Measurements from ENCODE around the gene SLC25A34.

The SLC25A34 gene

DNA sequence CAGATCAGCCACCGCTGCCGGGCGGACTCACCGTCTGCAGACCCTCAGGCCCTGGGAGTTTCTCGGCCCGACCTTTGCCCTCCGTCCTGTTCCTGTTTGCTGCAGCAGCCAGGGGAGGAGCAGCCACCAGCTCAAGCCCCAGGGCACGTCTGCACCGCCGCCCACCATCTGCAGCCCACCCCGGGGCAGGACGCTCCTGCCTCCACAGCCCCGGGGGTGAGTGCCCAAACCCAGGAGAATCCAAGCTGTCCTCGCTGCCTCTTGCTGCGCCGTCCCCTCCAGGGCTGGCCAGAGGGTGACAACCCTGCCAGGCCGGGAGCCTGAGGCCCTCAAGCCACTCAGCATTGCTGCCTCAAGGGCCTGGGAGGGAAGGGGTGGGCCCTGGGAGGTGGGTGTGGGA lies 1.2 kb upstream of the SLC25A34 start:
- no peak for DNase-seq

DNA sequence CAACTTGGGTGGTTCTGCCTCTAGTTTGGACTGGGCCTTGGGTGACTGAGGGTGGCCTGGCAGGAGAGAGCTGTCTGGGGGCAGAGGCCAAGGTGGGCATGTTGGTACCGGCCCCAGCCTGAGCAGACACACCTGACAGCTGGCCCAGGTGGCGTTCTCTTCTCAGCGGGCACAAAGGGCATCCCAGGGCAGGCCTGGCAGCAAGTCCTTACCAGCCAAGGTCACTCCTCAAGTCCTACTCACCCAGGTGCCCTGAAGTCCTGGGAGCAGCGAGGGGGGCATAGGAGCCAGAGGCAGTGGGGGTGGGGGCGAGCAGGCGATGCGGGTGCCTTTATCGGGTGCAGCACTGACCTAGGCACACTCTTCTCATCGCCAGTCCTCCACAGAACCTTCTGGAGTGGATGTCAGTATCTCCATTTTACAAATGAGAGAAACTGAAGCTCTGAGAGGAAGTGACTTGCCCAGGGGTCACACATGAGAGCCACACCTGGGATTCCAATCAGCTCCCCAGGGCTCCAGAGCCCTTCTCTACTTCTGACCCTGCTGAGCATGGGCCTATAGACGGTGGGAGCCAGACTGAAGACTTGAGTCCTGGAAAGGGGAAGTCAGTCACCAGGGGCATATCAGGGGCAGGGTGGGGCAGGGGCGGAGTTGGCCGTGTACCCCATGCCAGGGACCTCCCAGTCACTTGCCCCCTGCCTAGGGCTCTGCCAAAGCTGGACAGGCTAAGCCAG lies 587 bp upstream of the SLC25A34 start:
- DNase-seq = no peak

DNA sequence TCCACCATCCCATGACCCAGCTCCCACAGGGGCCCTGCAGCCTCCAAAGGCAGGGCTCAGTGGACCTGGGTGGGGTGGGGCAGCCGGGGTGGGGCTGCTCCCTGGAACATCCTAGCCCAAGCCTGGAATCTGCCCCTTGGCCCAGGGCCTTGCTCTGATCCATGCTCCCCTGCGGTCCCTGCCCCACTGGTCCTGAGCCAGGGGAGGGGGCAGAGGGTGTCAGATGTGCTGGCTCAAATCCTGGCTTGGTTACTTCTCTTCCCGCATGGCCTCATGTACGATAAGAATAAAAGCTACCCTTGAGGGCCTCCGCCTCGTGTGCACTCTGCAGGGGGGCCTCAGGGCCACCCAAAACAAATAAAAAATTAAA lies 819 bp downstream of the SLC25A34 start:
- no peak for DNase-seq

DNA sequence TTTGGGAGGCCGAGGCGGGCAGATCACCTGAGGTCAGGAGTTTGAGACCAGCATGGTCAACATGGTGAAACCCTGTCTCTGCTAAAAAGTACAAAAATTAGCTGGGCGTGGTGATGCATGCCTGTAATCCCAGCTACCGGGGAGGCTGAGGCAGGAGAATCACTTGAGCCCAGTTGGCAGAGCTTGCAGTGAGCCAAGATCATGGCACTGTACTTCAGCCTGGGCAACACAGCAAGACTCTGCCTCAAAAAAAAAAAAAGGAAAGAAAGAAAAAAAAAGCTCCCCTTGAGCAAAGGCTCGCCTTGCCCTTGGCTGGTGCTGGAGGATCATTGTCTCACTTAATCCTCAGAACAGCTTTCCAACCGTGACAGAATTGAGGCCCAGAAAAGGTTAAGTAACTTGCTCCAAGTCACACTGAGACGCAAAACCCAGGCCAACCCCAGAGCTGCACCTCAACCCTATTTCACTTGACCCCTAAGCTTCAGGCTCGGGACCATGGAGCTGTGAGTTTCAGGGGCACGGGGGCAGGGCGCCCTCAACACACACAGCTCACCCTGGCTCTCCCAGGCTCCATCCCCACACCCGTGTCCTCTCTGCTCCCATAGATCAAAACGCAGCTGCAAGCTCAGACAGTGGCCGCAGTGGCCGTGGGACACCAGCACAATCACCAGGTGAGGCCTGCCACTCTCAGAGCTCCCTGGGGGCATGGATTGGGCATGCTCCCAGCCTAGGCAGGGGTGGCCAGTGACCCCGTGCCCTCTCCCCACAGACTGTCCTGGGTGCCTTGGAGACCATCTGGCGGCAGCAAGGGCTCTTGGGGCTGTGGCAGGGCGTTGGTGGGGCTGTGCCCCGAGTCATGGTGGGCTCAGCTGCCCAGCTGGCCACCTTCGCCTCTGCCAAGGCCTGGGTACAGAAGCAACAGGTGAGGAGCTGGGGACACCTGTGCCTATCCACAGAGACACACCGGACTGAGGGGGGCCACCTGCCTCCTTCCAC lies 1.6 kb downstream of the SLC25A34 start:
- DNase-seq = no peak

- DNase-seq = no peak
Measured at GRCh38 chr1:15738416-15739113, 2.5 kb downstream of the SLC25A34 start.

DNA sequence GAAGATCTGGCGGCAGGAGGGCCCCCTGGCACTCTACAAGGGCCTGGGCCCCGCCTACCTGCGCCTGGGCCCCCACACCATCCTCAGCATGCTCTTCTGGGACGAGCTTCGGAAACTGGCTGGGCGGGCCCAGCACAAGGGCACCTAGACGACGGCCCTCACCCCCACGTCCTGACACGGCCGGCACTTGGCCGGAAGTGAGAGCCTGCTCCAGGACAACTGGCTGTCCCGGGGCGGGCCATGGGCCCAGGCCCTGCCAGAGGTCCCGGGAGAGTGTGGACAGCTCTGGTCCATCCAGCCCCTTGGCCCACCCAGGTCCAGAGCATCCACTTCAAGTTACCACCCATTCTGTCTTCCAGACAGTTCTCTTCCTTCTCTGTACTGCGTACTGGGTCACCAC lies 3.2 kb downstream of the SLC25A34 start:
- no peak for DNase-seq

DNA sequence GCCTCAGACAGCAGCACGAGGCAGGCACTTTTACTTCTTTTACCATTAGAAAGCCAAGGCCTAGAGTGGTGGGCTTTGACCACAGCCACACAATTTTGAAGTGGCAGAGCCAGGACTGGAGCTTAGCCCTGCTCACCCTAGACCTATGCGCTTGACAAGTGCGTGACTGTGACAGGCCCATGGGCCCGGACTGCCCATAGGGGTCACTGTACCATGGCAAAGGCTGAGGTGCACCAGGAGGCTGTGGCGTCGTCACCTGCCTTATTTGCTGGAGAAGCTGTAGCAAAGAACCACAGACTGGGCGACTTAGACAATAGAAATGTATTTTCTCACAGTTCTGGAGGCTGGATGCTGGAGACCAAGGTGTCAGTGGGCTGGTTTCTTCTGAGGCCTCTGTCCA lies 3.7 kb downstream of the SLC25A34 start:
- DNase-seq = no peak

DNA sequence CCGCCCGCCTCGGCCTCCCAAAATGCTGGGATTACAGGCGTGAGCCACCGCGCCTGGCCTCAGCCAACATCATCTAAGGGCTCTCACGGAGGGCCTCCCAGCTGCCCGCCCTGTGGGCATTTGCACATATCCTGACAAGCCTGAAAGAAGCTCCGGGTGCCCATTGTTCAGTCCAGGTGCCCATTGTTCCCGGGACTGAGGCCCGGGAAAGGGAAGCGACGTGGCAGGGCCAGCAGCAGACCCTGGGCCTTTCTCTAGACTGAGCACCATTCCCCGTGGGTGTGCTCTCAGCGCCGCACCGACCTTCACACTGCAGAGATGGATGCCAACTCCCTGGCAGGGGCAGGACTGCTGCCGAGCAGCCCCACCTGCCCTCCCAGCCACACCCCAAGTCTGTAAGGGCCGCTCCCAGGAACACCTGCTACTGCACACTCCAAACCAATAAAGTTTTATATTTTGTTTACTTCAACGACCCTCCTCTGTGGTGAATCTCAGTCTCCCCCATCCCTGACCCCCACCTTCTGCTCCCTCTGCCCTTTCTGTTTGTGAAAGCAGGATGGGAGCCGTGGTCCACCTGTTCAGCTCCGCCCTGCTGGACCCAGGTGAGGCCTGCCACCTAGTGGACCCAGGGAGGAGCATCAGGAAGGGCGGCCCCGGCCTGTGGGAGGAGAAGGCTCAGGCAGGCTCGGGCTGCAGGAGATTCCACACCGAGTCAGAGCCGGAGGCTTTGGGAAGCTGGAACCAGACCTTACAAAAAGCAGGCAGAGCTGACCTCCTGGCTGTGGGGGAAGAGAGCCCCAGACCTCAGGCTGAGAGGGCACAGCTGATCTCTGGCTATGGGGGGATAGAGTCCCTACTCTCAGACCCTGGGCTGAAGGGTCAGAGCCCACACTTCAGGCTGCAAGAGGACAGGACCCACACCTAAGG lies 5.1 kb downstream of the SLC25A34 start:
- DNase-seq = peak; percentile 54 to 62

DNA sequence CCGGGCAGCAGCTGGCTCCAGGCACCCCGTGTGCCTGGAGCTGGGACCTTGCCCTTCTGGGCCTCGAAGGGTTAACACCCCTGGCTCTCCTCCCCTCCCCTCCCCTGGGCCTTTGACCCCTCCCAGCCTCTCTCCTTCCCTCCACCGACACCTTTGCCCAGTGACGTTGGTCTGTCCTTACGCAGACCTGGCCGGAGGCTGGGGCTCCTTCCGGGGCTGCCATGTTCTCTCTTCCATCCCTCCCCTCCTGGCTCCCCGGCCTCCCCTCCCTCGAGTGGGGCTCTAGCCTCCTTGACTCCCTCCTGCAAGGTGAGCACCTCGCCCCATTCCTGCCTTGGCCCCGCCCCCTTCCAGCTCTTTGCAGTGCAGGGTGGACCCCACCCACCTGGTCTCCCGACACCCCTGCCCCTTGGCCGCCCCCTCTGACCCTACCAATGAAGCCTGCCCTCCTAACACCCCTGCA lies 6.3 kb downstream of the SLC25A34 start, which contains the start of gene TMEM82:
TMEM82 (plus strand) TSS at position 161 of the 463 bp plus-strand sequence; CDS start at position 222, 61 bp downstream.
- DNase-seq = no peak

GRCh38 chr1:15744122-15744679 lies 8.1 kb downstream of the SLC25A34 start:
- no peak for DNase-seq

DNA sequence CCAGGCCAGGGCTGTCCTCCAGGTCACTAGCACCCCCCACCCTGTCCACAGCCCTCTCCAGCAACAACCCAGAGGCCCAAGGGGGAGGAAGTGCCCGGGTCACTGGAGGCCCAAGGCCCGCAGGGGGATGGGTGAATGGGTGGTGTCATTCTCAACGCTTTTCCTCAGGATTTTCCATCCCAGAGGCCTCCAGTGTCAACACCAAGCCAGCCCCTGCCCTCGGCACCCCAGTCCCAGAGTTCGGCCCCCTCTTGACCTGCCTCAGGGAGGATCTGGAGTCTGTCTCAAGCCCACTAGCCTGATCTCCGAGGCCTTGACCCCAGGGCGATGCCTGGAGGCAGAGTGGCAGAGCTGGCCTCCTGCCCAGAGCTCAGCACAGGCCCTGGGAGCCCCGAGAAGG lies 11.3 kb downstream of the SLC25A34 start:
- no peak for DNase-seq

GRCh38 chr1:15748264-15748663 lies 12.2 kb downstream of the SLC25A34 start:
- no peak for DNase-seq

- no peak for DNase-seq
Measured at GRCh38 chr1:15748690-15749398, 12.8 kb downstream of the SLC25A34 start.

GRCh38 chr1:15749399-15750291 lies 13.6 kb downstream of the SLC25A34 start:
- DNase-seq = no peak

- DNase-seq = no peak
Measured at GRCh38 chr1:15750924-15751323, 14.9 kb downstream of the SLC25A34 start.

- DNase-seq = no peak
Measured at GRCh38 chr1:15751717-15752116, 15.7 kb downstream of the SLC25A34 start.

DNA sequence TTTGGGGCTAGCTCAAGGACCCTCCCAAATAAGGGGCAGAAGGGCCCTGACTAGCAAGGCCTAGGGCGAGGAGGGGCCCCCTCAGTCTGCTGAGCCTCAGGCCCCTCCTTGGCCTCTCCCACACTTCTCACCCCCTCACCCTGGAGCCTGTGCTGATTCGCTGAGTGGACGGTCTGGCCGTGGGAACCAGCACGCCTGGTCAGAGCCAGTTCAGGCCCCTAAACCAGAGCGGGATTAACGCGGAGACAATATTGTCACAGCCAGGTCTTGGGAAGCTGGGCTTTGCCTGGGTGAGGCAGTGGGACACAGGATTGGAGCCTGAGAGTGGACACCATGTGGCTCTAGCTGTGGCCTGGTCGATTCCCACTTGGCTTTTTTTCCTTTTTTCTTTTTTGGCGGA lies 17.7 kb downstream of the SLC25A34 start:
- no peak for DNase-seq

DNA sequence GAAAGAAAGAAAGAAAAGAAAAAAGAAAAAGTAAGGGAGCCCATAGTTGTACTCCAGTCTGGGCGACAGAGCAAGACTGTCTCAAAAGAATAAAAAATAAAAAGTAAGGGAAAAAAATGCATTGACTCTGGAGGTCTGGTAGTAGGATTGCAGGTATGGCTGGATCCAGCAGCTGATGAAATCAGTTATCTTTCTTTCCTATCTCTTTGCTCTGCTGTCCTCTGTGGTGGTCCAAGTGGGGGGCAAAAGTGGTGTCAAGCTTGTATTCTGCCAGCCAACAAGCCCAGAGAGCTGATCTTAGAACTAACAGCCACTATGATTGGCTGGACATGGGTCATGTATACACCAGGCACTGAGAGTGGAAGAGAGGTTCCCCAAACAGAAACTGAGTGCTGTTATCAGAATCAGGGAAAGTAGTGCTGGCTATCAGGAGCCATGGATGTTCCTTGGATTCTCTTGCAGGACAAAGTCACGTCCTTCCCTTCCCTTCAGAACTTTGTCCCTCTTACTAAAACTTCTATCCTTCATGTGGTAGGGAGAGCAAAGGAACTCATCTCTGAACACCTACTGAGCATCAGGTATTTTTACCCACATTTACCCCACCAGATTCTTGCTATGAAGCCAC lies 19.1 kb downstream of the SLC25A34 start:
- DNase-seq = no peak

DNA sequence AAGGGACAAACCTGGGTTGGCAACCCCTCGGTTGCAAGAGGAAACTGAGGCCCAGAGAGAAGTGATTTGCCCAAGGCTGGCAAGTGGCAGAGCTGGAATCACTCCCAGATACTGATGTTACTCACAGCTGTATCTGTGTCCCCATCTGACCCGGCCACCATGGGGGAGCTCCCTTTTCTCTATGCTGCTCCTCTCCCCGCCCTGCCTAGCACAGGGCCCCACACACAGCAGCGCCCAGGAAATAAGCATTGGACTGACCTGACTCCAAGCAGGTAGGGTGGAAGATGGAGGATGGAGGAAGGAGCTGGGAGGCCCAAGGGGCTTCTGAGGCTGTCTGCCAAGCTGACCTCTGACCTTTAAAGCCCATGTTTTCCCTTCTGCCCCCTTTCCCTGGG lies 19.6 kb downstream of the SLC25A34 start:
- no peak for DNase-seq

Measured in activated CD4-positive, alpha-beta T cell treated with anti-CD3 and anti-CD28 coated beads, Interleukin-2, amount 50 U/mL, for 4 hours (primary cell).